ENCODE results near the gene CYP26B1. TPM values are rescaled to one million over a fixed set of nuclear protein-coding genes. Genes with fewer than 3 reads are reported as not detected.
A peak's percentile ranks its signal among the peaks of the same experiment; 100 is the strongest.

CYP26B1 gene
- total RNA-seq, 4 donors from 2014 or later = 1.5 to 5.2 (median 2.4) TPM; not detected in 1

- WGBS, 2 donors (ENCODE audit: low coverage in 1 of 2) = 1% methylated on average over 63 of the region's 63 CpGs; no CpG with 5 or more reads in 1 of the 2 donors
- peaks cover 39 to 68% (median 59%) of the 10 kb centered on the region in 4 donors for H3K4me1 ChIP-seq
- H3K4me3 ChIP-seq = peak overlapping the region in 3 of 4 donors; percentile 25 to 55 (median 38)
- no peaks in the 10 kb centered on the region for H3K36me3 ChIP-seq
- peaks cover 70% of the 10 kb centered on the region for H3K27me3 ChIP-seq
- DNase-seq = no peak
- TF ChIP-seq POLR2AphosphoS5 (IDR thresholded peaks at IDR 0.05) (no peak), EP300 (IDR thresholded peaks at IDR 0.05; ENCODE audit: low read depth) (no peak), CTCF (IDR thresholded peaks at IDR 0.05) (no peak), POLR2A (IDR thresholded peaks at IDR 0.05) (no peak)
- H3K9me3 ChIP-seq = no peaks in the 10 kb centered on the region
- peak overlapping the region; percentile 2 to 49 (median 26) for H3K27ac ChIP-seq
- intact Hi-C loops (cut with DNase I; ENCODE audit: low total_unique reads) = loop anchor here (5.0 kb wide), 1 partner anchor 532 kb away; no protein-coding TSS in a partner anchor
- in situ Hi-C loops (cut with MboI; ENCODE audit: low pct_ligation_motif_present in 1 of 4, low pct_unique_long_range_greater_than_20kb in 1 of 4, low sequenced_read_pairs in 3 of 4) = loop anchor here in 3 of 4 donors (10.0 to 25.0 kb wide), 4 partner anchors 220 to 593 kb away; no protein-coding TSS in a partner anchor
These were observed 2.9 kb downstream of the CYP26B1 start for GRCh38 chr2:72144632-72145288.

GRCh38 chr2:72144274-72144631 lies 3.4 kb downstream of the CYP26B1 start:
- Histone ChIP-seq H3K27ac (peak overlapping the region; percentile 2 to 49 (median 32)), H3K9me3 (no peaks in the 10 kb centered on the region), H3K4me1 (peaks cover 34 to 63% (median 54%) of the 10 kb centered on the region in 4 donors), H3K4me3 (peak overlapping the region in 3 of 4 donors; percentile 25 to 55 (median 38)), H3K36me3 (no peaks in the 10 kb centered on the region), H3K27me3 (peaks cover 65% of the 10 kb centered on the region)
- in situ Hi-C loops (cut with MboI; ENCODE audit: low pct_ligation_motif_present in 1 of 4, low pct_unique_long_range_greater_than_20kb in 1 of 4, low sequenced_read_pairs in 3 of 4) (loop anchor here in 3 of 4 donors (10.0 to 25.0 kb wide), 4 partner anchors 219 to 593 kb away; no protein-coding TSS in a partner anchor), intact Hi-C loops (cut with DNase I; ENCODE audit: low total_unique reads) (loop anchor here (5.0 kb wide), 1 partner anchor 532 kb away; no protein-coding TSS in a partner anchor)
- no peak for DNase-seq
- WGBS, 2 donors (ENCODE audit: low coverage in 1 of 2) = 2% methylated on average over 23 of the region's 23 CpGs; no CpG with 5 or more reads in 1 of the 2 donors
- TF ChIP-seq CTCF (IDR thresholded peaks at IDR 0.05) (no peak), EP300 (IDR thresholded peaks at IDR 0.05; ENCODE audit: low read depth) (no peak), POLR2A (IDR thresholded peaks at IDR 0.05) (no peak)

DNA sequence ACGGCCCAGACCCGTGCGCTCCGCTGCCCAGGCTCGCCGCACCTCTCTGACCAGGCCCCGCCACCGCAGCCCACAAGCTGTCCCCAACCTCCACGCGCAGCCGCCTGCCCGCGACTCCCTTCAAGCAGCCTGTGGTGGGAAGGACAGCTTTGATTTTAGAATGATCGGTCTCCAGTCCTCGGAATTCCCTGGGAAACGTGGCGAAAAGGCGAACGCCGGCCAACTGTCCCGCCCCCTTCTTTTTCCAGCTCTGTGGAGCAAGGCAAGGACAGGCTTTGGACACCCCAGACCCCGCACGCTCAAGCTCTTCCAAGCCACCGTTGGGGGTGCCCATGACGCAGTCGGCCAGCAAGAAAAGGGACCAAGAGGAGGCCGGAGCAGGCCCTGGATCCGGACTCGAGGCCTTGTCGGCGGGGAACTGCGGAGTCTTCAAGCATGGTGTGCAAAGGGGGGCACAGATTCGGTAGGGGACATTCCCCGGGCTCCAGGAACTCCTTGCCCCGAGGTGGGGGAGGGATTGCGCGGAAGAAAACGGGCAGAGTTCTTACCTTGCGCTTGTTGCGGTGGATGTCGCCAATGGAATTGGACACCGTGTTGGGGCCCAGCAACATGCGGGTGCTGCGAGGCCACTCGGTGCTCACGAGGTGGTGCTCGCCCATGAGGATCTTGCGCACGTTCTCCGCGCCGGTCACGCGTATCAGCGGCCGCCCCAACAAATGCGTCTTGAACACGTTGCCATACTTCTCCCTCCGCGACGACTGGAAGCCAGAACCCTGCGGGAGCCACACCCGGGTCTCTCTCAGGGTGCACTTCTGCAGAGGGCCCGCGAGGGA lies 4.0 kb downstream of the CYP26B1 start:
- H3K4me3 ChIP-seq = peak overlapping the region in 3 of 4 donors; percentile 15 to 55 (median 16)
- TF ChIP-seq POLR2AphosphoS5 (IDR thresholded peaks at IDR 0.05) (no peak), EP300 (IDR thresholded peaks at IDR 0.05; ENCODE audit: low read depth) (no peak), CTCF (IDR thresholded peaks at IDR 0.05) (no peak), POLR2A (IDR thresholded peaks at IDR 0.05) (no peak)
- WGBS, 2 donors (ENCODE audit: low coverage in 1 of 2) = 29% methylated on average over 61 of the region's 65 CpGs; no CpG with 5 or more reads in 1 of the 2 donors
- no peak for DNase-seq
- intact Hi-C loops (cut with DNase I; ENCODE audit: low total_unique reads) = loop anchor here (5.0 kb wide), 1 partner anchor 531 kb away; no protein-coding TSS in a partner anchor
- peak overlapping the region in 3 of 4 donors; percentile 39 to 53 (median 46) for H3K27ac ChIP-seq
- H3K9me3 ChIP-seq = no peaks in the 10 kb centered on the region
- peaks cover 62% of the 10 kb centered on the region for H3K27me3 ChIP-seq
- H3K4me1 ChIP-seq = peaks cover 35 to 64% (median 55%) of the 10 kb centered on the region in 4 donors
- H3K36me3 ChIP-seq = no peaks in the 10 kb centered on the region
- in situ Hi-C loops (cut with MboI; ENCODE audit: low pct_ligation_motif_present in 1 of 4, low pct_unique_long_range_greater_than_20kb in 1 of 4, low sequenced_read_pairs in 3 of 4) = loop anchor here in 3 of 4 donors (10.0 to 25.0 kb wide), 4 partner anchors 219 to 594 kb away; no protein-coding TSS in a partner anchor
